Measurements from ENCODE around the gene ILDR2.

Gene ILDR2

DNA sequence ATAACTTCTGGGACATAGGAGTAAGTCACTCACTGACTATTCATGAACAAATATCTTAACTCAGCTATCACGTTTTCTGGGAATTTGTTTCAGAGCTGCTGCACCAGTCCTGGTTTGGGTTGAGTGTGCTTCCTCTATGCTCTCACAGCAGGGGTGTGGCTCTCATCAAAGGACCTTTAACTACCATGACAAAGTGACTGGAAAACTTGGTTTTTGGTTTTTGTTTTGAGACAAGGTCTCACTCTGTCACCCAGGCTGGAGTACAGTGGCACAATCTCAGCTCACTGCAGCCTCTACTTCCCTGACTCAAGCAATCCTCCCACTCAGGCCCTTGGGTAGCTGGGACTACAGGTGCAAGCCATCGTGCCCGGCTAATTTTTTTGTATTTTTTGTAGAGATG lies 4.1 kb downstream of the ILDR2 start:
- DNase-seq: no peak

DNA sequence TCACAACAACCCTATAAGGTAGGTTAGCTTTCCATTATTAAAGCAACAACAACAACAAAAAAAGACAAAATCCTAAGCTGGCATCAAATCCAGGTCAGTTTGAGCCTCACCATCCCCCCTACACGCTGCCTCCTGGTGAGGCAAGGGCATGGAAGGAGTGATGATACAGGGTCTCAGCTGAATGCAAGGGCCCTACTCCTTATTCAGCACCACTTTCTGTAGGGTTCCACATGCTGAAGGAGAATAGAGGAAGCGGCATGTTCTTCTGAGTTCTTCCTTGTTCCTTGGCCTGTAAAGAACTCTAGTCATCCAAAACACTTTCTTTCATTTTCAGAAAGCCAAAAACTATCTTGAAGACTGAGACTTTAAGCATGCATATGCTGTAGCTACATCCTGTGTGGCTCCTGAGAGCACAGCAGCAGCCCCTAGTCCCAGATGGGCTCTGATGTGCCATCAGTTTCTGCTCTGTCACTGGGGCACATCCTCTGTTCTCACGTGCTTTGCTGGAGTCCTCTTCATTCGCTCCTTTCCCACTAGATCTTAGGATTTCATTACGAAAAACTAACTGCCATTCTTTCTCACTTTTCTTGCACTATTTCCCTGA lies 6.2 kb downstream of the ILDR2 start:
- DNase-seq: no peak

- no peak for DNase-seq
Observed at GRCh38 chr1:166960858-166961474, 14.4 kb downstream of the ILDR2 start.

GRCh38 chr1:166956872-166957271 lies 18.5 kb downstream of the ILDR2 start:
- no peak for DNase-seq

DNA sequence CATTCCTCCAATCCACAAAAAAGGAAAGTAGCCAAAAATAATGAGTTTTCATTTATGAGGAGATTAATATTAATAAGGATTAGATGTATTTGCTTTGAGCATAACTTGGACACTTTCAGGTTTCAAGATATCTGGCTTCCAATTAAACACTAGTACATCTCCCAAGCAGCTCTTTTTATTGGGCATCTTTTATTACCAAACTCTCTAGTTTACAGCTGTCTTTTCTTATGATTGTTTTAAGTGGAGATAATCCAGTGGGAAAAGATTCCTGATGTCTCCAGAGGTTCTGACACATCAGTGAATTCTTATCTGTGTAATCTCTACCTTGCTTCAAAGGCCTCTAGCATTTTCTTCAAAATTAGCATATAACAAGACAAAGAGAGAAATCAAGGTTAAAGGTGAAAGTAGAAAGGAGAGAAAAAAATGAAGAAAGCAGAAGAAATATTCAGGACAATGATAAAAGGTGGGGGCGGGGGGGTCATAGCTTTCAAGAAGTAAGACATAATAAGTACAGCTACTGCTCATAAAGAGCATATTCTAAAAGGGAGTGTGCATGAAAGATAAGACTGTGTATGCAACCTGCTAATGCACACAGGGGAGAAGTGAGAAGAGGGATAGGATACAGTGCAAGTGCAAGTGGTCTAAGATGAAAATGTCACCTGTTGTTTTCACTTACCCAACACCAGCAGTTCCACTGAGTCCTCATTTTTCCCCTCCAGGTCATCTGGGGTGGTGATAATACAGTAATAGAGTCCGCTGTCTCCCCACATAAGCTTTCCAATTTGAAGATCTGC lies 19.1 kb downstream of the ILDR2 start:
- DNase-seq: no peak

- DNase-seq: no peak
Observed at GRCh38 chr1:166953491-166953890, 21.8 kb downstream of the ILDR2 start.

DNA sequence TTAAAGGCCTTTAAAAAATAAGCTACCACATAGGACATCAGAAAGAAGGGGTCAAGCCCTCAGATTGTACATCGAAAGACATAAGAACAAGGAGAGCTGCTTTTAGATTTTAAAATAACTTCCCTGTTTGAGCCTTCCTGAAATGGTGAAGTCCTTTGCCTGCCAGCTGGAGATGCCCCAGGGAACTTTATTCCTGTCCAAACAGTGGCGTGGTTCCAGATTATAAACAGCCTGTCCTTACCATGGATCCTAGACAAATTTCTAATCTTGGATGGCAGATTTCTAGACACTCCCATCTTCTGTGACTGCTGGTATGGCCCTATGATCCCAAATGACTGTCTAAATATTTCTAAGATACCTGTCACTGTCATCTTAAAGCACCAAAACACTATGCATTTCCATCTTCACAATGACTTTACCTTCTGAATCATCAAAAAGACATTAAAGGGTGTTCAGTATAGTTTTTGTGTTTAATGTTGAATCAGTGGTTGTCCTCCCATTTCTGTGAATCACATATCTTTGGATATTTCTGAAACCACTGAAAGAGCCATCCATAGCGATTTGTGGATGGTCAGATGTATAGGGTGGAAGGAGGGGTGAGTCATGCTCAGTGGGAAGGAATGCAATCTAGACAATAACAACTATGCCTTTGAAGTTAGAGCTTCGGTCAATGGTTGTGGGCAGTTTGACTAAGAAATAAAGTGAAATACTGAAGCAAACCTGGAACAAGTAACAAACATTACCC lies 23.2 kb downstream of the ILDR2 start:
- DNase-seq: no peak

DNA sequence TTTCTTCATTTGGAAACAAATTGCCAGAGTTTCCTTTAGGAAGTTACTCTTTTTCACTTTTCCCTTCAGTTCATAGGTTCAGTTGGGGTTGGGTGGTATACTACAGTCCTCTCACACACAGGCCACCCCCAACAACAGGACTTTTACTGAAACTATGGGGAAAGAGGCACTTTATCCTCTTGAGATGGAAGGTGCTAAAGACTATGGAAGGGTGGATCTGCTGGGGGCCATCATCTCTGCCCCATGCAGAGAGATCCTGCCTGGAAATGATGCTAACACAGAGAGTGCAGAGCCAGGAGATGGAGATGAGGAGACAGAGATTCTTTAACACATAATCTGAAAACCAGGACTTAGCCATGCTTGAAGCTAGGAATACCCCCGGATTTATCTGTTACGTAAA lies 24.3 kb downstream of the ILDR2 start:
- no peak for DNase-seq

DNA sequence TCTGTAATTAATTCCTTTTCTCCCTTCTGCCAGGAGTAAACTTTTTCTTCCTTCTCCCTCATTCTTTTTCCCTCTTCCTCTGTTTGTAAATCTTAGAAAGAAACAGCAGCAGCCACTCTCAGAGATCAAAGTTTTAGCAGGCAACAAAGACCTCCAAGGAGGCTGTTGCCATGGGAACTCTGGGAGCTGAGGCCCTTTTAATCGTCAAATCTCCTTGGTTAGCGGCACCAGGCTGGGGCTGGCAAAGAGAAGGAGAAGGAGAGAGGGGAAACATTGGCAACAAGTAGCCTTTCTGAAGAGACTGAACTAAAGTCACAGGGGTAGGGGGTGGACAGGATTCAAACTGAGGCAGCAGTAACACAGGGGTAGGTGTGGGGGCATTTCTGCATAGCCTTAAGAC lies 25.2 kb downstream of the ILDR2 start:
- no peak for DNase-seq

GRCh38 chr1:166948856-166949350 lies 26.4 kb downstream of the ILDR2 start:
- DNase-seq: no peak

- DNase-seq: no peak
Observed at GRCh38 chr1:166947398-166948043, 27.8 kb downstream of the ILDR2 start.

GRCh38 chr1:166944186-166944967 lies 31.0 kb downstream of the ILDR2 start:
- no peak for DNase-seq

- DNase-seq: no peak
Observed at GRCh38 chr1:166939741-166940375, 35.5 kb downstream of the ILDR2 start.

DNA sequence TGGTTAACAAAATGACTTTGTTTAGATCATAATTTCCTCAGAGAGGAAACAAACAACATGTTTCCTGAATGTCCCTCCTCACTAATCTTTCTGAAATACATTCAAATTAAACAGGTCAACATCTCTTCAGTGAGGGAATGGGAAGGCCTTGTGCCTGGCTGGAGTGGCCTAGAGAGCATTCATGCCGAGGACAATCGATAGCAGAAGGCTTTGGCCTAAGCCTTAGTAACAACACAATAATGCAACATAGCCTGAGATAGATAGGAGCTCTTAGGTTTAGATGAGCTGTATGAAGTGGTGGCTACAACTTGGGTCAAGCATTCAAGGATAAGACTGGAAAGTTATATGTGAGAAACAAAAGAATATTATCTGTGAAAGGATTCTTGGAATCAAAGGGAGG lies 37.4 kb downstream of the ILDR2 start:
- no peak for DNase-seq

DNA sequence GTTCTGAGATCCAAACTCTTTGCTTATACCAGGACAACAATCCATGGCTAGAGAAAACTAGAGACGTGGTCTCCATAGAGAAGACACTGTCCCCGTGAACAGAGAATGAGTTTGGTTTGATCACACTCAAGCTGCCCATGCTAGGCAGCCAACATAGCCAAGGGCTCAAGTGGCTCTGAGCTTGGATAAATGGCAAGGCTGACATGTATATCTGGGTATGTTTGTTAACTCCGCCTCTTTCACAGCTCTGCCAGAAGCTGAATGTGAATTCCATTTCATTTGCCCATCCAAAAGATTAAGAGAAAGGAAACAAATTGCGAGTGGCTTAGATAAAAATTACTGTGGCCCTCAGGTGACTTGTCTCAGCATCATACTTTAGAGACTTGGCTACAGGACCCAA lies 38.0 kb downstream of the ILDR2 start:
- DNase-seq: no peak

DNA sequence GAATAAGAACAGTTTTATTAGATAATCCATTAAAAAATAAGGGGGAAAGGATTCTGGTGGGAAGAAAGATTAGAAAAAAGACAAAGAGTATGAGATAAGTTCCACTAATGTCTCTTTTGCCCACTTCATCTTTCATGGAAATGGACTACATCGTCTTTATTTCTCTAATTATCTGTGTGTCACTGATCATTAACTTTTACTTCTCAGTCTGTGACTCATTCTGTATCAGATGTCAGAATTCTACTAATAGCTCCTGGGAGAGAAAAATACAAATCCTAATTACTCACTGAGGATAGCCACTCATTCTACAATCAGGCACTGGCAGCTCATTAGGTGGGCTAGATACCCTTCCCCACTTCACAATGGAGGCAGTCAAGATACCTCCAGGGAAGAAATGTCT lies 41.7 kb downstream of the ILDR2 start:
- DNase-seq: no peak

DNA sequence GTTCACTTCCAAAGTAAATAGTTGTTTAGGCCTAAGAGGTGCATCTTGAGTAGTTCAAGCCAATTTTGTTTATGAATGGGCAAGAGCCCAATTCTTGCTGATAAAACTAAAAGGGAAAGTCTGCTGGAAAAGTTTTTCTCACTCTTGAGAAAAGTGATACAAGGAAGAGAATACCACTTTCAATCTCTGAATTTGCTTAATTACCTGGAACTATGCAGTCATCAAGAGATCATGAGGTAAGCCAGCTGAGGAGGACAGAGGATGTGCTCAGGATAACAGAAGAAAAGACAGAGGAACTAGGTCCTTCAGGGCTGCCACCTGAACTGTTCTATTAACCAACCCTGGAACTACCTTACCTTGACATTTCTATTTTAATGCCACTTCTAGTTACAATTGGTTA lies 42.2 kb downstream of the ILDR2 start:
- no peak for DNase-seq

DNA sequence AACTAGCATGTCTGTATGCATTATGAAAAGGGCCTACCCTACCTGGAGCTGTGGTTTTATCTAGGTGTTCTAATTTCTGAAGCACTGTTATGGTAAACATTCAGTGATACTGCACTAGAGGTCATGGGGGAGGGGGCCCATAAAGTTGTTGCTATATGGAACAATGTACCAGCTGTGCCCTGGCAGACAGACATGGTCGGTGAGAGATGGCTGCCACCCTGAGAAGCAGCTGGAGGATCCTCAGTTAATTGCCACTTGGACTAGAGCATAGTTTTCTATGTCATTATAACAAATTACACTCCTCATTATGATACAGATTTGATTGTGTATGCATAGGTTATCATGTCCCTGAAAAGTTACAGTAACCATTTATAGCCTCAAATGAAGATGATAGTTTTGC lies 45.4 kb downstream of the ILDR2 start:
- no peak for DNase-seq

DNA sequence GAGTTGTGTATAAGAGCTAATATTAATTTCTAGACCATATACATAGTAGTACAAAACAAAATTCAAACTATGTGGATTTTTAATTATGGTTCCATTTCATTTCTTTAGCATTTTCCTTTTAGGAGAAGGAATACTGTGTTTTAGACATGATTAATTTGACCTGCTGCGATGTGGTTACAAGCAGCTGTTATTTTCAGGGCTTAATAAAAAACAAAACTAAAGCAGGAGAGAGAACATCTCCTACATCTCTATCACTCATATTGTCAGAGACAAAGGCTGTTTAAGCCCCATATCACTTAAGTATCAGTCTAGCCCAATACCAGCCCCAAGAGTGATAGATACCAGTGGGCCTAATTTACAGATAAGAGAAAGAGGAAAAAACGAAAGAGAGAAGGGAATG lies 47.6 kb downstream of the ILDR2 start:
- DNase-seq: no peak

- DNase-seq: no peak
Observed at GRCh38 chr1:166925810-166926478, 49.4 kb downstream of the ILDR2 start.

Data from activated naive CD4-positive, alpha-beta T cell treated with Interleukin-2 at 50 U/mL for 16 hours (primary cell).